Measurements from ENCODE around the gene COQ2. TPM values are rescaled to one million over a fixed set of nuclear protein-coding genes. Genes with fewer than 3 reads are reported as not detected.
"Not testable (repeated sequence)": the region's sequence is repeated elsewhere in the genome, so short reads cannot be mapped to it uniquely, and the experiment has no call there.

Gene COQ2
- total RNA-seq, 1 donor, result 11.6 TPM

DNA sequence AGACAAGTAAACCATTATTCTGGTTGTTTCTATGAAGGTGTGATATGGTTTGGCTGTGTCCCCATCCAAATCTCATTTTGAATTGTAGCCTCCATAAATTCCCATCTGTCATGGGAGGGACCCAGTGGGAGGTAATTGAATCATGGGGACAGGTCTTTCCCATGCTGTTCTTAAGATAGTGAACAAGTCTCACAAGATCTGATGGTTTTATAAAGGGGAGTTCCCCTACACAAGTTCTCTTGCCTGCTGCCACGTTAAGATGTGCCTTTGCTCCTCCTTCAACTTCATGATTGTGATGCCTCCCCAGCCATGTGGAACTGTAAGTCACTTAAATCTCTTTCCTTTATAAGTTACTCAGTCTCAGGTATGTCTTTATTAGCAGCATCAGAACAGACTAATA, 3.8 kb upstream of the COQ2 start:
- not testable (repeated sequence) for DNase-seq (ENCODE audit: low read depth in 2 of 3, low spot score in 2 of 3)

DNA sequence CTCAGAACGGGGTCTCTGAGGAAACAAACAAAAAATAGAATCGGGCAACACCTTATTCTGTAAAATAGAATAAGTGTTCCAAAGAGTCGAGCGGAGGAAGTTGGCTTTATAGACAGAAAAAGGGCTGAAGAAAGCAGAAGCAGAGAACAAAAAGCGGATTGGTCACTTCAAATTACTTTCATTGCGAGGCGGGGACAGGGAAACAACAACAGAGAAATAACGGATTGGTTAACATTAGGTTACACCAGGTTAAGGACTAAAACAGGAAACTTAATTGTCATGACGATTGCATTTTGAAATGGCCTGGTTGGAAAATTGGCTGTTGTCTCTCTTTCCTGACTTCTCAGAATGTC, 433 bp upstream of the COQ2 start:
- peak in 2 of 3 donors; percentile 76 to 92 for DNase-seq (ENCODE audit: low read depth in 2 of 3, low spot score in 2 of 3)

GRCh38 chr4:83283181-83283580, 1.4 kb downstream of the COQ2 start:
- DNase-seq (ENCODE audit: low read depth in 2 of 3, low spot score in 2 of 3), result no peak

DNA sequence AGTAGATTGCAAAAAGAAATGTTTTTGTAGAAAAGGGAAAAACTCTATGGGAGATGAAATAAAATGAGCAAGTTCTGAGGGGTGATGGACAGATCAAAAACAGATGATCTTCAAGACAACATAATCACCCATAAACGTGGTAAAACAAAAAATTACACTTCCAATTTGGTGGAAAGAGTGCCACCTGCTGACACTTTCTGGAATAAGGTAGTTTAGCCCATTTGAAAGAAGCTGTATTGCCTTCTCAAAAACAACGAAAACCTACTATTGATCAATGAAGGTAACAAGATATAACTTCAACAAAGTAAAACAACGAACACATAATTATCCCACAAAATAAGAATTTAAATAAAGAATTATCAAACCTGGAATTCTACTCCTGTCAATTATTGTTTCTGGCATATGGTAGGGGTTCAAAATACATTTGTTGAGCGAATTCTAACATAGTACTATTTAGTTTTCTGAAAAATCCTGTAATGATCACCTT, 2.5 kb downstream of the COQ2 start:
- peak; percentile 42 to 84 (median 66) for DNase-seq (ENCODE audit: low read depth in 2 of 3, low spot score in 2 of 3)

GRCh38 chr4:83281307-83281706, 3.3 kb downstream of the COQ2 start:
- peak in 1 of 3 donors; percentile 44 for DNase-seq (ENCODE audit: low read depth in 2 of 3, low spot score in 2 of 3)

DNA sequence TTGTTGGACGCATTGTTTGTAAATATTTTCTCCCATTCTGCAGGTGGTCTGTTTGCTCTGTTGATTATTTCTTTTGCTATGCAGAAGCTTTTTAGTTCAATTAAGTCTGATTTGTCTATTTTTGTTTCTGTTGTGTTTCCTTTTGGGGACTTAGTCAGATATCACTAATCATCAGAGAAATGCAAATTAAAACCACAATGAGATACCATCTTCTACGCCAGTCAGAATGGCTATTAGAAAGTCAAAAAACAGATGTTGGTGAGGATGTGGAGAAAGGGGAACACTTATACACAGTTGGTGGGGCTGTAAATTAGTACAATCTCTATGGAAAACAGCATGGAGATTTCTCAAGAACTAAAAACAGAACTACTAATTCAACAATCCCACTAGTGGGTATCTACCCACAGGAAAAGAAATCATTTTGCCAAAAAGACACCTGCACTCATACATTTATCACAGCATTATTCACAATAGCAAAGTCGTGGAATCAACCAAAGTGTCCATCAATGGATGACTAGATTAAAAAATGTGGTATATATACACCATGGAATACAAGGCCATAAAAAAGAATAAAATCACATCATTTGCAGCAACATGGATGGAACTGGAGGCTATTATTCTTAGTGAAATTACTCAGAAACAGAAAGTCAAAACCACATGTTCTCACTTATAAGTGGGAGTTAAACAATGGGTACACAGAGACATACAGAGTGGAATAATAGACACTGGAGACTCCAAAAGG, 8.1 kb downstream of the COQ2 start:
- peak in 1 of 3 donors; percentile 38 for DNase-seq (ENCODE audit: low read depth in 2 of 3, low spot score in 2 of 3)

DNA sequence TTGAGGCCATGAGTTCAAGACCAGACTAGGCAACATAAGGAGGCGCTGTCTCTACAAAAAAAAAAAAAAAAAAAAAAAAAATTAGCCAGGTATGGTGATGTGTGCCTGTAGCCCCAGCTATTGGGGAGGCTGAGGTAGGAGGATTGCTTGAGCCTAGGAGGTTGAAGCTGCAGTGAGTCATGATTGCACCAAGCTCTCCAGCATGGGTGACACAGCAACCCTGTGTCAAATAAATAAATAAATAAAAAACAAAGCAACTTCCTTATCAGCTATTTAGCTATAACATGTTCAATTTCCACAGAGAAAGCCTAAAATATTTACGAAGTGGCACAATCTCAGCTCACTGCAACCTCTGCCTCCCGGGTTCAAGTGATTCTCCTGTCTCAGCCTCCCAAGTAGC, 10.7 kb downstream of the COQ2 start:
- not testable (repeated sequence) for DNase-seq (ENCODE audit: low read depth in 2 of 3, low spot score in 2 of 3)

- no peak for DNase-seq (ENCODE audit: low read depth in 2 of 3, low spot score in 2 of 3)
These were observed 11.7 kb downstream of the COQ2 start for GRCh38 chr4:83272900-83273299.

GRCh38 chr4:83269256-83269655, 15.3 kb downstream of the COQ2 start:
- no peak for DNase-seq (ENCODE audit: low read depth in 2 of 3, low spot score in 2 of 3)

- DNase-seq (ENCODE audit: low read depth in 2 of 3, low spot score in 2 of 3), result no peak
These were observed 16.1 kb downstream of the COQ2 start for GRCh38 chr4:83268491-83268890.

GRCh38 chr4:83267830-83268475, 16.6 kb downstream of the COQ2 start:
- no peak for DNase-seq (ENCODE audit: low read depth in 2 of 3, low spot score in 2 of 3)

DNA sequence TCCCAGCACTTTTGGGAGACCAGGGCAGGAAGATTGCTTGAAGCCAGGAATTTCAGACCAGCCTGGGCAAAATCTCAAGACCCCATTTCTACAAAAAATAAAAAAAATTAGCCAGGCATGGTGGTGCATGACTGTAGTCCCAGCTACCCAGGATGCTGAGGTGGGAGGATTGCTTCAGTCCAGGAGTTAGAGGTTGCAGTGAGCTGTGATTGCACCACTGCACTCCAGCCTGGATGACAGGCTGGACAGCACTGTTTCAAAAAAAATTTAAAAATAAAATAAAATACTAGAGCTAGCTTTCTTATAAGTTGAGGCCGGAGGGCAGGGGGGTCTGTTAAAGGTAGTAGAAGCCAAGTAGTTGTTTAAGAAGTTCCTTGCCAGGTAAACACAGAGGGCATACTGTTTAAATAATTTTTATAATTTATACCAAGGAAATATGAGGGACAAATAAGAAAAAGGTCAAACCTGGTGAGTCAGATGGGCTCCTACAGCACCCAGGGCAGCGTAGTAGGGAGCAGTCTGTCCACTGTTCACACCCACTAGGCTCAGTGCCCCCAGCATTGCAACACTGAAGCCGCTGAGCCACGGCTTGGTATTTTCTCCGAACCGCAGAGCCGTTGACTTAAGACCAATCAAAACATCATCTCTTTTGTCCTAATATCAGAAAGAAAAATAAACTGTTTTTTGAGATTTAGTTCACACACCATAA, 17.3 kb downstream of the COQ2 start:
- no peak for DNase-seq (ENCODE audit: low read depth in 2 of 3, low spot score in 2 of 3)

- DNase-seq (ENCODE audit: low read depth in 2 of 3, low spot score in 2 of 3), result peak in 1 of 3 donors; percentile 70
These were observed 17.9 kb downstream of the COQ2 start for GRCh38 chr4:83266689-83267088.

DNA sequence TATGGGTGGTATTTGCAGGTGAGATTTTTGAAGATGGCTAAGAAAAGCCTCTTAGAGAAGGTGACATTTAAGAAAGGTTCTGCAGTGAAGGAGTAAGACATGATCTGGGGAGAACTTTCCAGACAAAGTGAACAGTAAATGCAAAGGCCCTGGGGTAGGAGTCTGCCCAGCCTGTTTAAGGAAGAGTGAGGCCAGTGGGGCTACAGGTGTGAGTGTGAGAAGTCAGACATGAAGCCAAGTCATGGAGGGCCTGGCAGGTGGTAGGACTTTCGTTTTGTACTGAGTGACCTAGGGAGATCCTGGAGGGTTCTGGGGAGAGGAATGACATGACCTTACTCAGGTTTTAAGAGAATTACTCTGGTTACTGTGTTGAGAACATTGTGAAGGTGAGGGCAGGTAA, 21.5 kb downstream of the COQ2 start:
- no peak for DNase-seq (ENCODE audit: low read depth in 2 of 3, low spot score in 2 of 3)

DNA sequence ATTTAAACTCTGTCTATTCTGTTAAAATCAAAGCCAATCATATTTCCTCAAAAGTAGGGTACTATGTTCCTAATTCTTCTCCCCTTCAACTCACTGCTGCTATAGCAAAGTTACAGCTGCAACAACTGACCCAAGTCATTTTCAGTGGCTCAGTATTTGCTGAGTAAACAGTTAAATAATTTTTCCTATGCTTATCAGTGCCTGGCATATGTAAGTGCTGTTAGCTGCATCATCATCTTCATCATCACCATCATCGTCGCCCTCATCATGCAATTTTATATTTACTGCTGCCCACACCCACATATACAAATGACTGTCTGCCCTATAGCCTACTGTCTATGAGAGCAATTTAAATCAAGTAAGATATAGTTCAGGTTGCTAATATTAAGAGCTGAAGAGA, 21.9 kb downstream of the COQ2 start:
- no peak for DNase-seq (ENCODE audit: low read depth in 2 of 3, low spot score in 2 of 3)

DNA sequence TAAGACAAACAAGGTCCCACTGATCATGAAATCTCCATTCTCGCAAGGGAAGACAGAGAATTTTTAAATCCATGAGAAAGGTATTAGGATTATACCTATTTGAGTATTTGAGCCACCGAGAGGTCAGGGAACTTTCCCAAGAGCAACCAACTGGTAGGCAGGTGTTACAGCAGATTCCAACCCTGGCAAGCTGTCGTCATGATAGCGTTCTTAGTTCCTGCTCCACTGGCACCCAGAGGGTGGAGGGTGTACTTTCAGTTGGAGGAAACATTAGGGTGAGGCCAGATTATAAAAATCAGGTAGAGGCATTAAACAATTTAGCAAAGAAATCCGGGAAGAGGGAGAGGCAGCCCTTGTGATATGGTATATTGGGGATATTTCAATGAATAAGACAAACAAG, 23.3 kb downstream of the COQ2 start:
- DNase-seq (ENCODE audit: low read depth in 2 of 3, low spot score in 2 of 3), result no peak

DNA sequence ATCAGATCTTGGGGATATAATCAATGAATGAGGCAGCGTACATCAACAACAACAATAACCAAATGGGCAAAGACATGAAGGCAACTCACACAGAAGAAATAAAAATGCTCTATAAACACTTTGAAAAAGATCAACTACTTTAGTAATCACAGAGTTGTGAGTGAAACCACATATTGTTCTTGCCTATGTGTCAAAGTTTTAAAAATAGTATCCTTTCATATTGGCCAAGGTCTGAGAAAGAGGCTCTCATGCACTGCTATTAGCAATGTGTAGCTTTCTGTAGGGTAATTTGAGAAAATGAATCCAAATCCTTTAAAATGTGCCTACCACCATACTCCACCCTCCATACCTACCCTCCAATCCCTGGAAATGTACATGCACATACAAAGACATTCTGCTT, 25.0 kb downstream of the COQ2 start:
- no peak for DNase-seq (ENCODE audit: low read depth in 2 of 3, low spot score in 2 of 3)

DNA sequence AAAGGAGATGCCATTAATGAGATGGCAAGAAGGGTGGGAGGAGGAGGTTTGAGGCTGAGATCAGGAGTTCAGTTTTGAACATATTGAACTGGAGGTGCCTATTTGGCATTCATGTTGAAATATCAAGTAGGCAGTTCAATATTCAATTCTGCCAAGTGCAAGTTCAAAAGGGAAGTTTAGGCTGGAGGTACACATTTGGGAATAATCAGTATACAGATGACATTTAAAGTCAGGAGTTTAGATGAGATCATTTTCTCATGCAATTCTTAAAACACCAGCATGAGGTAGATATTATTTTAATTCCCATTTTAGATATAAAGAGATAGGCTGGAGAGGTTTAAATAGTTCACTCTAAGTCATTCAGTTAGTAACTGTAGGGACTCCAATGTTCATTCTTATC, 26.1 kb downstream of the COQ2 start:
- DNase-seq (ENCODE audit: low read depth in 2 of 3, low spot score in 2 of 3), result no peak

DNA sequence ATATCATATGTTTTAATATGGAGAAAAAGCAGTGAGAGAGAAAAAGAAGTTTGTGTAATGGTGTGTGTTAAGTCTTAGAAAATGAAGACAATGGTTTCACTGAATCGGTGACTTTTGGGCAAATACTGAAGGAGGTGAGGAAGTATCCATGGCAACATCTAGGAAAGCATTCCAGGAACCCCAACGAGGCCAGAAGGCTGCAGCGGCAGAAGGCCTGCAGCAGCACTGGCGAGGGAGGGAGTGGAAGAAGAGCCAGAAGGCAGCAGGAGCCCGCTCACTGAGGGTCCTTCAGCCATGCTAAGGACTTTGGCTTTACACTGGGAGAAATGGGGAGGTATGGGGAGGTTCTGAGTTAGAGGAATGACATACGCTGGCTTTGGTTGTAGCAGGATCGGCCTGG, 26.8 kb downstream of the COQ2 start:
- no peak for DNase-seq (ENCODE audit: low read depth in 2 of 3, low spot score in 2 of 3)

- no peak for DNase-seq (ENCODE audit: low read depth in 2 of 3, low spot score in 2 of 3)
These were observed 29.0 kb downstream of the COQ2 start for GRCh38 chr4:83255584-83255983.

GRCh38 chr4:83252782-83253405, 31.7 kb downstream of the COQ2 start:
- DNase-seq (ENCODE audit: low read depth in 2 of 3, low spot score in 2 of 3), result peak; percentile 47 to 89 (median 78)

Data from hematopoietic multipotent progenitor cell (in vitro differentiated cells).